ENCODE results near the gene ZNF672. TPM values are rescaled to one million over a fixed set of nuclear protein-coding genes. Genes with fewer than 3 reads are reported as not detected.

ZNF672 gene
- total RNA-seq, 1 experiment from 2014 or later, result 27.7 TPM

DNA sequence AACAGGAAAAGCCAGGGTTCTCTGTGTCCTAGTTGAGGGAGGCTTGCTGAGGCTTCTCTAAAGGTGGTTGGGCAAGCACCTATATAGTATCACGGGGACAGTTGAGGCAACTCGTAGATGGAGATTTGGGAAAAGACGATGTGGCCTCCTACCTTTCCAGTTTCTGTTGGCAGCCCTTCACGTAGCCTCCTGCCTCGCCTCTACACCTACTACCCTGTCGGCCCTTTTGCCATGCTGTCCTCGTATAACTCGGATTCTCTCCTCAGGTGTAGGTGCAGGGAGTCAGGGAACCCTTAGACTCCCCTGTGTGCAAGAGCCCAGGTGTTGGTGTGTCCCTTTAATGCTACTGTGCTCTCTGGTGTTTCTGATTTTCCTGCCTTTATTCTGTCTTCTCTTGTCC is 10.6 kb downstream of the ZNF672 start:
- Histone ChIP-seq H3K9me3 (replicated peaks) (no peaks in the 10 kb centered on the region), H3K4me1 (replicated peaks) (no peaks in the 10 kb centered on the region), H3K4me3 (no peak overlapping the region), H3K27ac (no peak overlapping the region), H3K27me3 (replicated peaks) (no peaks in the 10 kb centered on the region), H3K36me3 (peaks cover 78% of the 10 kb centered on the region)
- no peak for DNase-seq (ENCODE audit: low read depth in 1 of 2, low spot score in 2 of 2)

DNA sequence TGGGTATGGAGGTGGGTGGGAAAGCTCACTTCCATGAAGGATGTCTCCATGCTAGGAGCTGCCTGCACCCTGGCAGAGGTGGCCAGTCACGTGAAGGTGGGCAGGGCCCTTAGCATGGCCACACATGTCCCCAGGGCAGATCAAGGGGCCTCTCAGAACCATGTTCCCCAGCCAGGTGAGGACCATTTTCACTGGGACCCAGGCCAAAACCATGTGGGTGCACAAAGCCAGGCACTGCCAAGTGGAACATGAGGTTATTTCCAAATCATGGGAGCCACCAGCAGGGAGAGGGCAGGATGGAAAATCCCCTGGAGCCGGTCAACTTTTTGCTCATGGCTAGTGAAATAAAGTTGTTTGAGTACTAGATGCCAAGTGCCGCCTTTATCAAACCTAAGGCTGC is 11.1 kb downstream of the ZNF672 start:
- H3K4me1 ChIP-seq (replicated peaks), result no peaks in the 10 kb centered on the region
- no peak overlapping the region for H3K4me3 ChIP-seq
- peak in 1 of 2 experiments; percentile 23 for DNase-seq (ENCODE audit: low read depth in 1 of 2, low spot score in 2 of 2)
- no peaks in the 10 kb centered on the region for H3K9me3 ChIP-seq (replicated peaks)
- peaks cover 84% of the 10 kb centered on the region for H3K36me3 ChIP-seq
- H3K27me3 ChIP-seq (replicated peaks), result no peaks in the 10 kb centered on the region
- H3K27ac ChIP-seq, result no peak overlapping the region

DNA sequence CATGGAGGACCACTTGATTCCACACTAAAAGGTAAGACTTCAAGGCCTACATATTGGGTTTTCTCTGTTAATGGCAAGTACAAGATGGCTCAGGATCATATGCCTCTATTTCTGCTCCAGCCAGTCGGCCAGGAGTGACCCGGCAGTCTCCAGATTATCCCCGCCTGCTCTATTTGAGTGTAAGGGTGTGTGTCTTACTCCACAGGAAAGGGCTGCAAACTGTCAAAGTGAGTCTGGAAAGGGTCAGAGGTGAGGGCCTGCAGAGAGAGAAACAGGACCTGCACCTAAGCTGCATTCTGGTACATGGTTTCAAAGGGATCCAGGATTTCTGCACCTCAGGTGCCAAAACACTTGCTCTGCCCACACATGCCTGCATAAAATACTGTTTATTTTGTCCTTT is 11.6 kb downstream of the ZNF672 start:
- H3K27me3 ChIP-seq (replicated peaks), result no peaks in the 10 kb centered on the region
- H3K9me3 ChIP-seq (replicated peaks), result no peaks in the 10 kb centered on the region
- no peak for DNase-seq (ENCODE audit: low read depth in 1 of 2, low spot score in 2 of 2)
- H3K4me1 ChIP-seq (replicated peaks), result no peaks in the 10 kb centered on the region
- H3K4me3 ChIP-seq, result no peak overlapping the region
- no peak overlapping the region for H3K27ac ChIP-seq
- peaks cover 82% of the 10 kb centered on the region for H3K36me3 ChIP-seq

DNA sequence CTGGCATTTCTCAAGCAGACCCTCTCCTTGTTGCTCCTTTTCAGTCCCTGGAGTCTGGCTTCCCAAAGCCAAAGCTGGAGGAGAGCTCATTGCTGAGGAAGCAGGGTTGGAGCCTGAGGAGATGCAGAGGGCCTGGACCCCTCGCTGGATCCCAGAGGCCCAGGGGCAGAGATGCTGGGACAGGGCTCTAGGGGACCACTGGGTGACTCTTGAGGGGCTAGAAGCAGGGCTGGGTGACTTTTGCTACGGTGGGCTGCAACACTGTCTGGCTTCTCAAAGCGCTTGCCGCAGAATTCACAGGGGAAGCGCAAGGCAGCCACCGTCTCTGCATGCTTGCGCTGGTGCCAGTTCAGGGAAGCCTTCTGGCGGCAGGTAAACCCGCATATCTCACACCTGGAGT is 12.1 kb downstream of the ZNF672 start:
- peak in 1 of 2 experiments; percentile 23 for DNase-seq (ENCODE audit: low read depth in 1 of 2, low spot score in 2 of 2)
- no peak overlapping the region for H3K27ac ChIP-seq
- no peaks in the 10 kb centered on the region for H3K27me3 ChIP-seq (replicated peaks)
- H3K36me3 ChIP-seq, result peaks cover 82% of the 10 kb centered on the region
- no peaks in the 10 kb centered on the region for H3K4me1 ChIP-seq (replicated peaks)
- H3K4me3 ChIP-seq, result no peak overlapping the region
- no peaks in the 10 kb centered on the region for H3K9me3 ChIP-seq (replicated peaks)

DNA sequence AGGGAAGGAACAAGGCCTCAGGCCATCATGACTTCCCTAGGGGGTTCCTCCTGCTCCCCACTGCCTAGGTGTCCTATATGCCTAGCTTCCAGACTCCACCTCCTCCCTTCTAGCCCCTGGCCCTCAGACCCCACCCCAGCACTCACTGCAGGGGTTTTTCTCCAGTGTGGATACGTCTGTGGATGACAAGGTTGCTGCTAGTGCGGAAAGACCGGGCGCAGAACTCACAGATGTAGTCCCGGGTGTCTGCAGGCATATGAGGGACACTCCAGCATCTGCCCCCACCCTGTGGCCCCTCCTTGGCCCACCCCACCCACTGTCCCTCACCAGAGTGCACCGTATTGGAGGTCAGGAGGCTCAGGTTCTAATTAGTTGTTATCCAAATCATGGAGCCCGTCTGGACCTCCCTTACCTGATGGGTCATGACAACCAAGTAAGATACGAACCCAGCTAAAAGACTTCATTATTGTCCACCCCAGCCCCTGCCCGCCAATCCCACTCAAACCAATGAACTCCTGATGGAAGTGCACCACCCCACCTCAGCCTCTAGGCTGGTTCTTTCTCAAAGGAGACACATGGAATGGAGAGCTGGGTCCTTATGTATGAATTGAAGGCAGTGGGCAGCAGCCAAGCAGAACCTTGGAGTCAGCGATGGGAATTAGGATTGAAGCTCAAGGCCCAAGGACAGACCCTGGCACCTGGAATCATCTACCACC is 12.7 kb downstream of the ZNF672 start:
- Histone ChIP-seq H3K36me3 (peaks cover 80% of the 10 kb centered on the region), H3K27ac (no peak overlapping the region), H3K4me3 (no peak overlapping the region), H3K9me3 (replicated peaks) (no peaks in the 10 kb centered on the region), H3K4me1 (replicated peaks) (no peaks in the 10 kb centered on the region), H3K27me3 (replicated peaks) (no peaks in the 10 kb centered on the region)
- DNase-seq (ENCODE audit: low read depth in 1 of 2, low spot score in 2 of 2), result peak in 1 of 2 experiments; percentile 25

DNA sequence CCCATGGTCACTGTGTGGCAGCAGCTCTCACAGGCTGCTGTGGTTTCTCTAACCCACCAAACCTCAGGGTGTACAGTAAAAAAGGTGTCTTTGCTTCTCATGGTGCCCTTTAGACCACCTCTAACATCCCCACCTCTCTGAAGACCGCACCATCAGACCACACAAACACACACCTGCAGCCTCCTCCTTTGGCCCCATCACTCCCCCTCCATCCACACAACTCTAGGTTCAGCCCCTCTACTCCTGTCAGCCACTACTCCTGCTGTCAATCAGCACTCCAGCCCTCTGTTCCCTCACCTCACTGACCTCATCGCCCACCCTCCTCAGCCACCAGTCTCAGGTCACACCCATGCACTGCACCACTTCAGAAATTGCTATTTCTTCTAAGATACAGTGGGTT is 13.4 kb downstream of the ZNF672 start:
- DNase-seq (ENCODE audit: low read depth in 1 of 2, low spot score in 2 of 2), result peak in 1 of 2 experiments; percentile 18
- no peaks in the 10 kb centered on the region for H3K27me3 ChIP-seq (replicated peaks)
- H3K9me3 ChIP-seq (replicated peaks), result no peaks in the 10 kb centered on the region
- H3K27ac ChIP-seq, result no peak overlapping the region
- peaks cover 74% of the 10 kb centered on the region for H3K36me3 ChIP-seq
- no peaks in the 10 kb centered on the region for H3K4me1 ChIP-seq (replicated peaks)
- H3K4me3 ChIP-seq, result no peak overlapping the region

DNA sequence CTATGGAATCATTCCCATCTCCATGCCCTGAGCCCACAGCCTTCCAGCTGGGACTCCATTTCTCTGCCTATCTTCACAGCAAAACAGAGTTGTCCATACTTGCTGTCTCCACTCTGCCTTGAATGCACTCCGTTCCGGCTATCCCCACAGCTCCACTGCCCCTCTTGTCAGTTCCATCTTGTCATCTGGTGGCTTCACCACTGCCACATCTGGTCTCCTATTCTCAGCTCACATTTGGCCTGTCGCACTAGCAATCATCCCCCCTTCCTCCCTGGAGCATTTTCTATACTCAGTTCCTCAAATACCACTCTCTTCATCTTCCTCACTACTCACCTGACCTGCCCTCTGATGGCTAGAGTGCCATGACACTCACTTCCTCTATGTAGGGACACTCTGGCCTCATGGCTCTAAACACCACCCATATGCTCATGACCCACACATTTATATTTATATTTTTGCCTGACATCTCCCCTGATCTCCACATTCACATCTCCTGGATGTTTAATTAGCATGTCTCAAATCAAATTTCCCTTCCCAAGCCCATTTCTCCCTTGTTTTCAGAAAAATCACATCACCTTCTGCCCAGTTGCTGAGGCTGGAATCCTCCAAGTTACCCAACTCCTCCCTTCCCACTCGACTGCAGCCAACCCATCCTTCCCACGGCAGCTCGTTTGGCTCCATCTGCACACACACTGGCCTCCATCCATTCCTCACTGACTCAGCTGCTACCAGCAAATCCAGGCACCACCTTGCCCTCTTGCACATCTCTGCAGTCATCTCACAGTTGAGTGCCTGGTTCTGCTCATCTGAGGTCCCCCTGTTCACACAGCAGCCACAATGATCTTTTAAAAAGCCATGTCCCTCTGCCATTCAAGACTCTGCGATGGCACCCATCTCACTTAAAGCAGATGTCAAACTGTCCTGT is 14.7 kb downstream of the ZNF672 start:
- Histone ChIP-seq H3K4me1 (replicated peaks) (peaks cover 5% of the 10 kb centered on the region), H3K27ac (no peak overlapping the region), H3K36me3 (peaks cover 63% of the 10 kb centered on the region), H3K4me3 (no peak overlapping the region), H3K27me3 (replicated peaks) (no peaks in the 10 kb centered on the region), H3K9me3 (replicated peaks) (no peaks in the 10 kb centered on the region)
- DNase-seq (ENCODE audit: low read depth in 1 of 2, low spot score in 2 of 2), result peak in 1 of 2 experiments; percentile 22

DNA sequence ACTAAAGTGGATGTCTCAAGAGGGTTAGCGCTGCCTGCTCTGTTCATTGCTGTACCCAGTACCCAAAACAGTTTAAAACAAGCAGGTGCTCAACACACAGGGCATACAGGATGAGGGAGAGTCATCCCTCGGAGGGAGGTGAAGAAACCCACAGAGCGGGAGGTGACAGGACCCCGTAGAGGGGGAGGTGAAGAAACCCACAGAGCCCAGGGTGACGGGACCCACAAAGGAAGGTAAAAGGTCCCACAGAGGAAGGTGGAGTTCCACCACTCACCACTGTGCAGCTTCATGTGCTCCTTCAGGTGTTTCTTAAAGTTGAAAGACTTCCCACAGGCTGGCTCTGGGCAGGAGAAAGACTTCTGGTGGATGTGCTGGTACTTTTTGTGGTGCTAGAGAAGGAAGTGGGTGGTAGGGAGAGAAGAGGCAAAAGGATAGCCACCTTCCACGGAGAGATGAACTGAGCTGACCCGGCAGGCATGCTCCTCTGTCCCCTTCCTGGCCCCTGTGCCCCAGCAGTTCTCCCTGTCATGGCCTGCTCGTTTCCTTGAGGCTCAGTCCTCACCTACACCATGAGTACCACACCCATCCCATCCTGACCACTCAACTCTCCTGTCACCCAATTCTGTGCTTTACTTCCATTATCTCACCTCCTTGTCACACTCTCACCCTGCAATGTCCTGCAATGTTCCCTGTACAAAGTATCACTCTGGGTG is 15.8 kb downstream of the ZNF672 start:
- H3K27me3 ChIP-seq (replicated peaks), result no peaks in the 10 kb centered on the region
- peaks cover 14% of the 10 kb centered on the region for H3K4me1 ChIP-seq (replicated peaks)
- H3K27ac ChIP-seq, result no peak overlapping the region
- peaks cover 52% of the 10 kb centered on the region for H3K36me3 ChIP-seq
- H3K4me3 ChIP-seq, result no peak overlapping the region
- H3K9me3 ChIP-seq (replicated peaks), result no peaks in the 10 kb centered on the region
- peak in 1 of 2 experiments; percentile 32 for DNase-seq (ENCODE audit: low read depth in 1 of 2, low spot score in 2 of 2)

DNA sequence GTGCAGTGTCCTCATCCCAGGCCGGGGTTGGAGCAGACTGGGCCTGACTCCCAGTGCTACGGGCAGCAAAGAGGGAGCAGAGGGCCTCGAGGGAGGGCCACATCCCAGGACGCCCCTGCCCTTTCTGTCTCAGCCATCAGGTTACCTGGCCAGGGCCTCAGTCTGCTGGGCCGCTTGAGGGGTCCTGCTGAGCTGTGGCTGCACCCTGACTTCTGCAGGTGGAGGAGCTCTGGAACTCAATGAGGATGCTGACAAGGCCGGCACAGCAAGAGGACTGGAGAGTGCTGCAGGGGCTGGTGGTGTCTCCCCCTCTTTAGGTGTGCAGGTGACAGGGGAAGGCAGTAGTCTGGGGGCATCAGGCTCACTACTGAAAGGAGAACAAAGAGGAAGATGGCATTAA is 17.6 kb downstream of the ZNF672 start:
- Histone ChIP-seq H3K27ac (no peak overlapping the region), H3K4me3 (no peak overlapping the region), H3K36me3 (peaks cover 40% of the 10 kb centered on the region), H3K4me1 (replicated peaks) (peaks cover 20% of the 10 kb centered on the region), H3K27me3 (replicated peaks) (no peaks in the 10 kb centered on the region), H3K9me3 (replicated peaks) (no peaks in the 10 kb centered on the region)
- no peak for DNase-seq (ENCODE audit: low read depth in 1 of 2, low spot score in 2 of 2)

DNA sequence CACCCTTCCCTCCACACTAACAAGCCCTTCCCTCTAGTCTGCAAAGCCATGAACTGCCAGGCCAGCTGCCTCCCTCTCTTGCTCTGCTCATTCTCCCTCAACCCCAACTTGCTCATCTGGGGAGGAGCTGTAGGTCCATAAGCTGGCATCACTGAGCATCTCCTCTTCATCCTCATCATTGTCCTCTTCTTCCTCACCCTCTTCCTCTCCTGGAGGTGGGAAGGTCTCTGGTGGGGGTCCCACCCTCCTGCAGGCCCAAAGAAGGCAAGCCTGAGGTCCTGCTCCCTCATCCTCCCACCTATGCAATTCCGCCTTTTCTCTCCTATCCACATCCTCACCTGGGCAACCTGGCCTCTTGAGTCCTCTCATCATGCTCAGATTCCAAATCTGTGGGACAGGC is 18.2 kb downstream of the ZNF672 start:
- H3K36me3 ChIP-seq, result peaks cover 37% of the 10 kb centered on the region
- no peak overlapping the region for H3K27ac ChIP-seq
- peaks cover 20% of the 10 kb centered on the region for H3K4me1 ChIP-seq (replicated peaks)
- no peak overlapping the region for H3K4me3 ChIP-seq
- H3K9me3 ChIP-seq (replicated peaks), result no peaks in the 10 kb centered on the region
- H3K27me3 ChIP-seq (replicated peaks), result no peaks in the 10 kb centered on the region
- DNase-seq (ENCODE audit: low read depth in 1 of 2, low spot score in 2 of 2), result no peak

DNA sequence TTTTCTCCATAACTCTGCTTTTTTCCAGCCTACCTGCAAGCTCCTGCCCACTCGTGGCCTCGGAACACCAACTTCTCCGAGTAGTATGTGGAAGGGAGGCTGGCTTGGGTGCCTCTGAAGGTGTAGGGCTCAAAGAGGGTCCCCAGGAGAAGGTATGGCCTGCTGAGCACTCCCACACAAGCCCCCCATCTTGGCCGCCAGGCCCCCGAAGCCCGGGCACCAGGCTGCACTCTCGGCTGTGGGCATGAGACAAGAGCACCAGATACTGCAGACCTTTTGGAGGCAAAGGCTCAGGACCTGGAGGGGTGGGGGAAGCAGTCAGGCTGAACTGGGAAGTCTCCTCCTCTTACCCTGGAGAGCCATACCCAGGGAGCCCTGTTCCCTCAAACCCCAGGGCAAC is 19.2 kb downstream of the ZNF672 start:
- Histone ChIP-seq H3K4me3 (no peak overlapping the region; the same call in 1 of the 2 replicates), H3K9me3 (replicated peaks) (no peaks in the 10 kb centered on the region), H3K27ac (no peak overlapping the region), H3K27me3 (replicated peaks) (no peaks in the 10 kb centered on the region), H3K4me1 (replicated peaks) (peaks cover 20% of the 10 kb centered on the region), H3K36me3 (peaks cover 31% of the 10 kb centered on the region)
- DNase-seq (ENCODE audit: low read depth in 1 of 2, low spot score in 2 of 2), result no peak

DNA sequence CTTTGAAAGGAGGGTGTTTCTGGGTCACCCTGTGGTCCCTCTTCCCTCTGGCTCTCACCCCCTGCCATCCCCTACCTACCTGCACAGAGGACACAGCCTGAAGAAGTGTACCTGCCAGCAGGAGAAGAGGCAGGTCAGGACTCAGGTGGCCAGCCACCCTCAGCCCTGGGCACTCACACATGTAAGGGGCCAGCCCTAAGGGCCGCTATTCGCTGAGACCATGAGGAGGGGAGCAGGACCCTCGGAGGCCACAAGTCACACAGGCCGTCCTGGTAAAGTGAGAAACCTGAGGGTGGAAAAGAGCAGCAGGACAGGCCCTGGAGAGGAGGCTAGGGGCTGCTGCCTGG is 19.7 kb downstream of the ZNF672 start:
- Histone ChIP-seq H3K36me3 (peaks cover 31% of the 10 kb centered on the region), H3K4me1 (replicated peaks) (peaks cover 22% of the 10 kb centered on the region), H3K9me3 (replicated peaks) (no peaks in the 10 kb centered on the region), H3K27me3 (replicated peaks) (no peaks in the 10 kb centered on the region), H3K27ac (no peak overlapping the region), H3K4me3 (peak overlapping the region; percentile 51)
- DNase-seq (ENCODE audit: low read depth in 1 of 2, low spot score in 2 of 2), result no peak

DNA sequence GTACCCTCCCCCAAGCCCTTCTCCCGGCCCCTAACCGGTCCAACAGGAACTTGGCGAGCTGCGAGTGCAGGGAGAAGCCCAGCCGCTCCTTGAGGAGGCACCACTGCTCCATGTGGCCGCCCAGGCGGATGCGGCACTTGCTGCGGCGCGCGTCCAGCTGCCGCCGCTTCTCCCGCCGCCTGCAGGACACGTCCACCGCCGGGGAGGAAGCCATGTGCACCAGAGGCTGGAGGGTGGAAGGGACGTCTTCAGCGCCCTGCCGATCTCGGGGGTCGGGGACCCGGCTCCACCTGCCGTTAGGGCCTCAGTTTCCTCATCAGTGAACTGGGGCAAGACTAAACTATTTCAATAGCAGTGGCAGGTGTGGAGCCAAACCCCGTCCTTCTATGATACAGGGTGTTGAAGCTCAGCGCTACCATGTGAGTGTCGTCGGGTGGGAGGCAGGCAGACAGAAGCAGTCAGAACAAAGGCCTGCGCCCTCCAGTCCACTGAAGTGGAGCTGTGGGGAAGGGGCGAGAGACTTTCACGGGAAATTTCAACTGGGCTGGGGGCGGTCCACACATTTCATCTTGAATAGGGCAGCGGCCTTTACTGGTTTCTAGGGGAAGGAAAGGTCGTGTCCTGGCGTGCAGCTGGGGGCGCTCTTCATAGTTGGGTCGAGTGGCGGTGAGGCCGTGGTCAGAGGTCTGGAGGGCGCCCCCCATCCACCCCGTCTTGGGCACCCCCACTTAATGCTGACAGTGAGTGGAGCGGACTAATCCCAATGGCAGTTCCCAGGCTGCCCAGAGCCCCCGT is 20.3 kb downstream of the ZNF672 start:
- Histone ChIP-seq H3K4me1 (replicated peaks) (peaks cover 28% of the 10 kb centered on the region), H3K27ac (no peak overlapping the region; the same call in 1 of the 2 replicates), H3K36me3 (peaks cover 26% of the 10 kb centered on the region), H3K4me3 (peak overlapping the region; percentile 51), H3K9me3 (replicated peaks) (no peaks in the 10 kb centered on the region), H3K27me3 (replicated peaks) (no peaks in the 10 kb centered on the region)
- DNase-seq (ENCODE audit: low read depth in 1 of 2, low spot score in 2 of 2), result peak; percentile 63 to 70

Data from SJSA1 (cell line).